SH-SY5Y (cell line): ENCODE results near the gene EID3.

Experiments used
- GATA2 ChIP-seq: IDR thresholded peaks from 2 replicates; pipeline ENCODE4 v1.6.1; 2011; ENCODE audit warnings: mild to moderate bottlenecking, low read depth, low read length
- GATA3 ChIP-seq: IDR thresholded peaks from 2 replicates; pipeline ENCODE4 v1.6.1; 2011; ENCODE audit warnings: low read depth, mild to moderate bottlenecking, low read length, moderate library complexity

- TF ChIP-seq GATA2, result no peak
- no peak for TF ChIP-seq GATA3
Observed at GRCh38 chr12:104303538-104304151, at the start of gene EID3.
